Mesodermal cell (in vitro differentiated cells): ENCODE measurements around the gene GHR.

Source experiments
- H3K27ac ChIP-seq: 2 replicates; pipeline ENCODE4 v1.7.0; 2013; ENCODE audit warnings: mild to moderate bottlenecking, low read depth, low read length, moderate library complexity; ENCODE audit not compliant: severe bottlenecking
- H3K36me3 ChIP-seq: 2 replicates; pipeline ENCODE4 v1.7.1; 2013; ENCODE audit warnings: mild to moderate bottlenecking, low read length, moderate library complexity; ENCODE audit not compliant: control insufficient read depth, insufficient read depth
- H3K4me1 ChIP-seq: one replicate; pipeline ENCODE4 v1.7.1; 2013; ENCODE audit warnings: mild to moderate bottlenecking, low read length; ENCODE audit not compliant: insufficient read depth, control insufficient read depth, poor library complexity, severe bottlenecking
- H3K4me3 ChIP-seq: 2 replicates; pipeline ENCODE4 v1.7.0; 2013; ENCODE audit warnings: low read length, control low read depth, mild to moderate bottlenecking; ENCODE audit not compliant: insufficient read depth, poor library complexity, severe bottlenecking; ENCODE audit errors: extremely low read depth
- H3K9me3 ChIP-seq: 2 replicates; pipeline ENCODE4 v1.7.1; 2013; ENCODE audit warnings: mild to moderate bottlenecking, low read length, moderate library complexity; ENCODE audit not compliant: control insufficient read depth
- WGBS, 2 experiments: methylation state at CpG; one replicate each; pipeline ENCODE4 v1.1.5; 2013; ENCODE audit warnings: missing lambda C conversion rate in 2 of 2; ENCODE audit not compliant: insufficient coverage in 2 of 2; 5-methylcytosine and 5-hydroxymethylcytosine counted together

Gene GHR

GRCh38 chr5:42545038-42545437 lies 121.8 kb downstream of the GHR start:
- H3K4me3 ChIP-seq, result no peak overlapping the region

GRCh38 chr5:42547141-42547540 lies 123.9 kb downstream of the GHR start:
- H3K4me3 ChIP-seq, result no peak overlapping the region
- no peaks in the 10 kb centered on the region for H3K9me3 ChIP-seq
- H3K36me3 ChIP-seq, result no peaks in the 10 kb centered on the region
- no CpG with 5 or more reads among the region's 2 CpGs for WGBS, 2 experiments
- H3K4me1 ChIP-seq, result no peaks in the 10 kb centered on the region
- no peak overlapping the region for H3K27ac ChIP-seq

More at GRCh38 chr5:42545038-42545437, 121.8 kb downstream of the GHR start:
- 80% methylated on average over 1 of the region's 3 CpGs; no CpG with 5 or more reads in 1 of the 2 experiments for WGBS, 2 experiments
- Histone ChIP-seq H3K27ac (no peak overlapping the region), H3K4me1 (no peaks in the 10 kb centered on the region), H3K36me3 (no peaks in the 10 kb centered on the region), H3K9me3 (no peaks in the 10 kb centered on the region)

GRCh38 chr5:42547894-42548293 lies 124.7 kb downstream of the GHR start:
- 86% methylated on average over 1 of the region's 1 CpG; no CpG with 5 or more reads in 1 of the 2 experiments for WGBS, 2 experiments
- Histone ChIP-seq H3K4me1 (no peaks in the 10 kb centered on the region), H3K9me3 (no peaks in the 10 kb centered on the region), H3K36me3 (no peaks in the 10 kb centered on the region), H3K27ac (no peak overlapping the region), H3K4me3 (no peak overlapping the region)

- H3K27ac ChIP-seq, result no peak overlapping the region
- WGBS, 2 experiments, result no CpG with 5 or more reads among the region's 1 CpG
- no peaks in the 10 kb centered on the region for H3K9me3 ChIP-seq
- no peak overlapping the region for H3K4me3 ChIP-seq
- H3K36me3 ChIP-seq, result no peaks in the 10 kb centered on the region
- H3K4me1 ChIP-seq, result no peaks in the 10 kb centered on the region
Observed at GRCh38 chr5:42552597-42552996, 129.4 kb downstream of the GHR start.

GRCh38 chr5:42553461-42553860 lies 130.2 kb downstream of the GHR start:
- no peaks in the 10 kb centered on the region for H3K36me3 ChIP-seq
- WGBS, 2 experiments, result 94% methylated on average over 2 of the region's 4 CpGs; no CpG with 5 or more reads in 1 of the 2 experiments
- H3K4me1 ChIP-seq, result no peaks in the 10 kb centered on the region
- no peak overlapping the region for H3K27ac ChIP-seq
- H3K4me3 ChIP-seq, result no peak overlapping the region
- no peaks in the 10 kb centered on the region for H3K9me3 ChIP-seq

- 91 to 100% methylated on average over 1 of the region's 1 CpG for WGBS, 2 experiments
- Histone ChIP-seq H3K9me3 (no peaks in the 10 kb centered on the region), H3K4me3 (no peak overlapping the region), H3K4me1 (no peaks in the 10 kb centered on the region), H3K36me3 (no peaks in the 10 kb centered on the region), H3K27ac (no peak overlapping the region)
Observed at GRCh38 chr5:42555010-42555409, 131.8 kb downstream of the GHR start.

- no peak overlapping the region for H3K4me3 ChIP-seq
- no peaks in the 10 kb centered on the region for H3K4me1 ChIP-seq
- 75 to 100% methylated on average over 1 to 2 of the region's 6 CpGs for WGBS, 2 experiments
- H3K27ac ChIP-seq, result no peak overlapping the region
- H3K9me3 ChIP-seq, result no peaks in the 10 kb centered on the region
- no peaks in the 10 kb centered on the region for H3K36me3 ChIP-seq
Observed at GRCh38 chr5:42555797-42556196, 132.6 kb downstream of the GHR start.

- Histone ChIP-seq H3K4me1 (no peaks in the 10 kb centered on the region), H3K36me3 (no peaks in the 10 kb centered on the region), H3K4me3 (no peak overlapping the region), H3K9me3 (no peaks in the 10 kb centered on the region), H3K27ac (no peak overlapping the region)
- WGBS, 2 experiments, result no CpG with 5 or more reads among the region's 1 CpG
Observed at GRCh38 chr5:42557689-42558088, 134.4 kb downstream of the GHR start.

- H3K27ac ChIP-seq, result no peak overlapping the region
- no CpG with 5 or more reads among the region's 1 CpG for WGBS, 2 experiments
- H3K36me3 ChIP-seq, result no peaks in the 10 kb centered on the region
- H3K9me3 ChIP-seq, result no peaks in the 10 kb centered on the region
- no peaks in the 10 kb centered on the region for H3K4me1 ChIP-seq
- no peak overlapping the region for H3K4me3 ChIP-seq
Observed at GRCh38 chr5:42561656-42562055, 138.4 kb downstream of the GHR start.

- WGBS, 2 experiments, result 100% methylated on average over 1 to 2 of the region's 6 CpGs
- no peak overlapping the region for H3K27ac ChIP-seq
Observed at GRCh38 chr5:42564689-42565356, 141.6 kb downstream of the GHR start.

GRCh38 chr5:42566652-42567295 lies 143.5 kb downstream of the GHR start:
- 83 to 100% methylated on average over 1 of the region's 5 CpGs for WGBS, 2 experiments
- Histone ChIP-seq H3K4me3 (no peak overlapping the region), H3K9me3 (no peaks in the 10 kb centered on the region), H3K4me1 (no peaks in the 10 kb centered on the region), H3K27ac (no peak overlapping the region), H3K36me3 (no peaks in the 10 kb centered on the region)

More at GRCh38 chr5:42564689-42565356, 141.6 kb downstream of the GHR start:
- H3K9me3 ChIP-seq, result no peaks in the 10 kb centered on the region
- H3K4me1 ChIP-seq, result no peaks in the 10 kb centered on the region
- no peak overlapping the region for H3K4me3 ChIP-seq
- no peaks in the 10 kb centered on the region for H3K36me3 ChIP-seq
